Upper lobe of left lung (tissue), 6 donors: ENCODE results near the gene PTPRC. TPM values are rescaled to one million over a fixed set of nuclear protein-coding genes. Genes with fewer than 3 reads are reported as not detected.

Experiments
- ATAC-seq, 2 donors: fragments of 200-7000 bp; cut with Tn5 transposase; one replicate each; pipeline ENCODE4 v1.9.1; 2022; ENCODE audit warnings: mild to moderate bottlenecking in 2 of 2, moderate library complexity in 2 of 2; ENCODE audit not compliant: low FRiP score in 2 of 2
- DNase-seq, 2 donors: peaks; one replicate each; pipeline ENCODE4 v3.0.0-alpha.2; 2019 to 2020
- H3K27ac ChIP-seq, 4 donors: fragments of 200-600 bp; sonication (generic); one replicate each; pipeline ENCODE4 v1.5.1; 2016 to 2019
- H3K27me3 ChIP-seq, 4 donors: fragments of 200-600 bp; sonication (generic); one replicate each; pipeline ENCODE4 v1.5.1; 2017 to 2019
- H3K36me3 ChIP-seq, 4 donors: fragments of 200-600 bp; sonication (generic); one replicate each; pipeline ENCODE4 v1.5.1; 2016 to 2019
- H3K4me1 ChIP-seq, 4 donors: fragments of 200-600 bp; sonication (generic); one replicate each; pipeline ENCODE4 v1.5.1; 2018 to 2019
- H3K4me3 ChIP-seq, 4 donors: fragments of 200-600 bp; sonication (generic); one replicate each; pipeline ENCODE4 v1.5.1; 2017 to 2019; ENCODE audit warnings: mild to moderate bottlenecking in 2 of 4, moderate library complexity in 1 of 4
- H3K9me3 ChIP-seq, 4 donors: fragments of 200-600 bp; sonication (generic); one replicate each; pipeline ENCODE4 v1.5.1; 2018 to 2019
- CTCF ChIP-seq, 6 experiments: fragments of 450-650 bp in 4 of 6; fragments of 200-600 bp in 2 of 6; sonication (generic) in 2 of 6; IDR thresholded peaks; one replicate each; pipeline ENCODE4 v1.5.1; 2016 to 2019; ENCODE audit warnings: antibody characterized with exemption in 6 of 6
- EP300 ChIP-seq, 4 donors: sonication (generic); formaldehyde crosslinking; IDR thresholded peaks; one replicate each; pipeline ENCODE4 v1.5.1; 2017; ENCODE audit warnings: antibody characterized with exemption in 4 of 4, control low read depth in 2 of 4
- POLR2A ChIP-seq, 4 donors: fragments of 450-650 bp; IDR thresholded peaks; one replicate each; pipeline ENCODE4 v1.5.1; 2016 to 2017; ENCODE audit warnings: antibody characterized with exemption in 4 of 4, mild to moderate bottlenecking in 2 of 4
- POLR2AphosphoS5 ChIP-seq, 2 donors: sonication (generic); formaldehyde crosslinking; IDR thresholded peaks; one replicate each; pipeline ENCODE4 v1.5.1; 2017; ENCODE audit warnings: antibody characterized with exemption in 2 of 2
- WGBS, 2 donors: methylation state at CpG; one replicate each; pipeline ENCODE4 v1.1.5; 2017 to 2018; 5-methylcytosine and 5-hydroxymethylcytosine counted together
- total RNA-seq, 6 donors: library from RNA; depleted of rRNA in 4 of 6; stranded (reverse); fragments of >200 nt in 4 of 6; gene quantifications; one replicate each; pipeline versions ENCODE4 v1.1.0 to v1.2.1, GENCODE V29; 2016 to 2021
- donor health status: DM: no; HTN: no; CAD: no; lungs with moderate emphysema.
- donor health status: DM: no; HTN: yes; CAD: no; lungs with severe emphysema.

The PTPRC gene
- total RNA-seq, 6 donors from 2014 or later, result 70.2 to 171 (median 101) TPM

DNA sequence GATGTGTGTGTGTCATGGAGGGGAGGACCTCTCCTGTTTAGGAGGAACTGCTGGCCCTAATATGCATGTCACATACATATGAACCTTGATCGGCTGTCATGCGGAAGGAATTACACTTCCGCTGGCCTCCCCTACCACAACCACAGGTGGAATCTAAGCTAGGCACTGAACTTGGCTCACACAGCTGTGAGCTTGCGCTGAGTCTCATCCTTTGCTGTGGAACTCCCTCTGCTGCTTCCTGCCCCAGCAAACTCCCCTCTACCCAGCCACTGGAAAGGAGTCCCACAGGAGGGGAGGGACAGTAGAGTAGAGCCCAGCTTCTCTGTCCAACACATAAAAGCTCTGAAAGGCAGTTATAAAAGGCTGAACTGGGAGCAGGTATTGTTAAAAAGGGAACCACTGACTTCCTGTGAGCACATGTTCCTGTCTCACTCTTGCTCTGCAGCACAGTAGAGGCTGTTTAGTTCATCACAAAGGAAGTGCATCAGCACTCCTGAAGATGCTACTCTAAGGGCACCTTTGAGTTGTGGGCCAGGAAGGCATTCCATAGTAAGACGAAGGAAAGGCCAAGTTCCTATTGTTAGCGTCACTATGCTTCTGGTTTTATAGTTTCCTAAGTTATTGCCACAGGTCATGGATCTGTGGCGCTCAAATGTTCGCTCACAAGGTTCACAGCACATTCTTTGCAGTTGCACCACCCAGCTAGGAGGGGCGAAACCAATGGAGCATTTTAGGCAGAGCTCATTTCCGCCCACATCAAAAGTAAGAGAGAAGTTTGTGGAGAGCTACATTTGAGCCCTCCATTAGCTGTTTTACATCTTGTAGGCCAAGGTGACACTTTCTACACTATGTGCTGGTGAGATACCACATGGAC is 17.7 kb upstream of the PTPRC start:
- H3K27me3 ChIP-seq, result no peaks in the 10 kb centered on the region
- H3K27ac ChIP-seq, result peak overlapping the region; percentile 65 to 80 (median 80)
- peak; percentile 67 to 75 for ATAC-seq
- H3K36me3 ChIP-seq, result no peaks in the 10 kb centered on the region
- H3K4me1 ChIP-seq, result no peaks in the 10 kb centered on the region
- no peaks in the 10 kb centered on the region for H3K9me3 ChIP-seq
- DNase-seq, result peak in 1 of 2 donors; percentile 65
- WGBS, 2 donors, result 61 to 69% methylated on average over 9 to 10 of the region's 10 CpGs
- peak in 1 of 4 donors; percentile 31 for TF ChIP-seq POLR2A (IDR thresholded peaks at IDR 0.05)
- no peak for TF ChIP-seq CTCF (IDR thresholded peaks at IDR 0.05)
- TF ChIP-seq POLR2AphosphoS5 (IDR thresholded peaks at IDR 0.05), result peak in 1 of 2 donors; percentile 14
- no peak overlapping the region for H3K4me3 ChIP-seq

GRCh38 chr1:198622001-198622400 is 16.8 kb upstream of the PTPRC start:
- Histone ChIP-seq H3K27ac (peak overlapping the region; percentile 65 to 80 (median 80)), H3K4me3 (no peak overlapping the region), H3K9me3 (no peaks in the 10 kb centered on the region), H3K4me1 (no peaks in the 10 kb centered on the region), H3K27me3 (no peaks in the 10 kb centered on the region), H3K36me3 (no peaks in the 10 kb centered on the region)
- TF ChIP-seq EP300 (IDR thresholded peaks at IDR 0.05) (no peak), POLR2AphosphoS5 (IDR thresholded peaks at IDR 0.05) (no peak)
- ATAC-seq (no peak), DNase-seq (no peak)
- 73 to 94% methylated on average over 1 of the region's 1 CpG for WGBS, 2 donors

DNA sequence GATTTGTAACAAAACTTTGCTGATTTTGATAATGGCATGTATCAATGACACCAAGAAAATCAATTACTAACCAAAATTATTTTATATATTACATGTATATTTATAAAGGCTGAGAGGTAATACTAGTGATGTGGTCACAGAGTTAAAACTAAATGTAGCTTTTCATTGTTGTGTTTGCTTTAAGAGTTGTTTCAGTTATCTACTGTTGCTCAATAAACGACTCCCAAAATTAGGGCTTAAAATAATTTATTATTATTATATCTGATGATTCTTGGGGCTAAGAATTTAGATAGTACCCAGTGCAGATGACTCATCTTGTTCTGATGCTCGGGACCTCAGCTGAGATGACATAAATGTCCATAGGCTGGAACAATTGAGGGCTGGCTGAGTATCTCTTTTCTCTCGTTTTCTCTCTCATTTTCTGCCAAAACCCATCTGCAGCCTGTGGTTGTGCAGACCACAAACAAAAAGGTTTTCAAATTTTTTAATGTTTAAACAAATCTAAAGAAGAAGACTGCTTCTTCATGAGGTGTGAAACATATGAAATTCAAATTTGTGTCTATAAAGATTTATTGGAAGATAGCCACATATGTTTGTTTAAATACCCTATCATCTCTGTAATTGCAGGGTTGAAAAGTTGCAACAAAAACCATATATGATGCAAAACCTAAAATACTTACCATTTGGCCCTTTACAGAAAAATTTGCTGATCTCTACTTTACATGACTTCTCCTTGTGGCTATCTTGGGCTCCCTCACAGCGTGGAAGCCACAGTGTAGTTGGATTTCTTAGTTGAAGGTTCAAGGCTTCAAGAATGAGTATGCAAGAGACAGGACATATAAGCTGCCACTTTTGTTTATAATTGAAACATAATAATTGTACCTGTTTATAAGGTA is 14.8 kb upstream of the PTPRC start:
- Histone ChIP-seq H3K9me3 (no peaks in the 10 kb centered on the region), H3K36me3 (no peaks in the 10 kb centered on the region), H3K4me1 (no peaks in the 10 kb centered on the region), H3K4me3 (no peak overlapping the region), H3K27ac (no peak overlapping the region), H3K27me3 (no peaks in the 10 kb centered on the region)
- no peak for ATAC-seq
- WGBS, 2 donors, result 56 to 61% methylated on average over 4 of the region's 4 CpGs
- DNase-seq, result no peak
- TF ChIP-seq POLR2A (IDR thresholded peaks at IDR 0.05) (no peak), CTCF (IDR thresholded peaks at IDR 0.05) (no peak), POLR2AphosphoS5 (IDR thresholded peaks at IDR 0.05) (no peak), EP300 (IDR thresholded peaks at IDR 0.05) (no peak)

- TF ChIP-seq POLR2A (IDR thresholded peaks at IDR 0.05) (no peak), EP300 (IDR thresholded peaks at IDR 0.05) (no peak), CTCF (IDR thresholded peaks at IDR 0.05) (no peak)
- H3K4me1 ChIP-seq, result no peaks in the 10 kb centered on the region
- H3K27ac ChIP-seq, result no peak overlapping the region
- no peak for ATAC-seq
- no peaks in the 10 kb centered on the region for H3K36me3 ChIP-seq
- H3K9me3 ChIP-seq, result no peaks in the 10 kb centered on the region
- no peak overlapping the region for H3K4me3 ChIP-seq
- 57 to 65% methylated on average over 1 of the region's 1 CpG for WGBS, 2 donors
- H3K27me3 ChIP-seq, result no peaks in the 10 kb centered on the region
- DNase-seq, result no peak
These were observed 14.2 kb upstream of the PTPRC start for GRCh38 chr1:198624648-198624980.

DNA sequence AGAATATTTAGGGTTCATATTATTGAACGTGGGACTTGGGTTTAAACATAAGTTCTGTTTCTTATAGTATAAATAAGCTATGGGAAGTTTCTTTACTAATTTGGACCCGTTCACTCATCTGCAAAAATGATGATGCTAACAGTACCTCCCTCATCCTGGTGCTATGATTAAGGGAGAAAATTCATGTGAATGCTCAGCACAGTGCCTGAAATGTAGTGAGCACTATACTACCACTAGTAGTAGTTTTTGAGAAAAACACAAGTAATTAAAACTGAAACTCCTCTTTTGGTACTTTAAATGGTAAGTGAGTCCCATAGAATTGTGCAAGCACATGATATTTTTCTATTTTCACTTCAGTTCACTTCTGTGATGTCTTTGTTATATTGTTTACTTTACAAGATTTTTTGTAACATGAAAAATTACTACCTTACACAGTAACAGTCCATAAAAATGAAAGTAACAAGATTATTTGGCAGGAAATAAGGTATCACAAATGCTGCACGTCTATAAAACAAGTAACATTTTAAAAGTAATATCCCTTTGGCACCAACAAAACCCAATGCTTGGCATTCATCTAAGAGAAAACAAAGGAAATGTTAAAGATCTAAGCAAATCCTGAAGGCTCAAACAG is 11.3 kb upstream of the PTPRC start:
- Histone ChIP-seq H3K4me1 (no peaks in the 10 kb centered on the region), H3K9me3 (no peaks in the 10 kb centered on the region), H3K27me3 (no peaks in the 10 kb centered on the region), H3K27ac (peak overlapping the region in 1 of 4 donors; percentile 14), H3K4me3 (no peak overlapping the region), H3K36me3 (no peaks in the 10 kb centered on the region)
- no peak for TF ChIP-seq POLR2A (IDR thresholded peaks at IDR 0.05)
- no peak for TF ChIP-seq EP300 (IDR thresholded peaks at IDR 0.05)
- TF ChIP-seq CTCF (IDR thresholded peaks at IDR 0.05), result no peak
- TF ChIP-seq POLR2AphosphoS5 (IDR thresholded peaks at IDR 0.05), result no peak
- WGBS, 2 donors, result 64 to 73% methylated on average over 3 of the region's 3 CpGs
- ATAC-seq (no peak), DNase-seq (no peak)
